Activated T-cell treated with anti-CD3 and anti-CD28 coated beads, Interleukin-2, amount 50 U/mL, for 24 hours (primary cell): Measurements from ENCODE around the gene NPY4R2.
"Not testable (repeated sequence)": the region's sequence is repeated elsewhere in the genome, so short reads cannot be mapped to it uniquely, and the experiment has no call there.

Source experiments
- DNase-seq: peaks from one replicate; pipeline ENCODE4 v3.0.0-alpha.2; 2020
- H3K27ac Mint-ChIP-seq: 2 replicates; pipeline ENCODE4 v1.8.0; 2020; ENCODE audit warnings: mild to moderate bottlenecking, mixed read lengths
- H3K27me3 Mint-ChIP-seq: 2 replicates; pipeline ENCODE4 v1.8.0; 2020; ENCODE audit warnings: mixed read lengths
- H3K36me3 Mint-ChIP-seq: 2 replicates; pipeline ENCODE4 v1.8.0; 2020; ENCODE audit warnings: low read depth, mixed read lengths
- H3K4me1 Mint-ChIP-seq: 2 replicates; pipeline ENCODE4 v1.8.0; 2020; ENCODE audit warnings: low read depth, mixed read lengths
- H3K4me3 Mint-ChIP-seq: 2 replicates; pipeline ENCODE4 v1.8.0; 2020; ENCODE audit warnings: mild to moderate bottlenecking, moderate library complexity, mixed read lengths
- H3K9me3 Mint-ChIP-seq: 2 replicates; pipeline ENCODE4 v1.8.0; 2020; ENCODE audit warnings: mixed read lengths

NPY4R2 gene

GRCh38 chr10:47915849-47916548, 2.5 kb upstream of the NPY4R2 start:
- H3K4me3 Mint-ChIP-seq, H3K27ac Mint-ChIP-seq, H3K4me1 Mint-ChIP-seq, H3K36me3 Mint-ChIP-seq, H3K27me3 Mint-ChIP-seq, DNase-seq, H3K9me3 Mint-ChIP-seq: not testable (repeated sequence)

- H3K4me1 Mint-ChIP-seq, DNase-seq, H3K4me3 Mint-ChIP-seq: not testable (repeated sequence)
Measured at GRCh38 chr10:47920610-47921009, 2.1 kb downstream of the NPY4R2 start.

GRCh38 chr10:47922503-47922902, 4.0 kb downstream of the NPY4R2 start:
- DNase-seq, H3K4me1 Mint-ChIP-seq, H3K9me3 Mint-ChIP-seq, H3K27ac Mint-ChIP-seq, H3K36me3 Mint-ChIP-seq, H3K4me3 Mint-ChIP-seq, H3K27me3 Mint-ChIP-seq: not testable (repeated sequence)

More at GRCh38 chr10:47920610-47921009, 2.1 kb downstream of the NPY4R2 start:
- not testable (repeated sequence) for H3K27me3 Mint-ChIP-seq, H3K36me3 Mint-ChIP-seq, H3K27ac Mint-ChIP-seq, H3K9me3 Mint-ChIP-seq

- not testable (repeated sequence) for H3K27me3 Mint-ChIP-seq, H3K4me1 Mint-ChIP-seq, DNase-seq, H3K4me3 Mint-ChIP-seq, H3K36me3 Mint-ChIP-seq, H3K9me3 Mint-ChIP-seq, H3K27ac Mint-ChIP-seq
Measured at GRCh38 chr10:47924628-47925027, 6.2 kb downstream of the NPY4R2 start.

GRCh38 chr10:47927147-47927916, 8.9 kb downstream of the NPY4R2 start:
- not testable (repeated sequence) for H3K27ac Mint-ChIP-seq, H3K4me1 Mint-ChIP-seq, H3K36me3 Mint-ChIP-seq, H3K27me3 Mint-ChIP-seq, H3K4me3 Mint-ChIP-seq, H3K9me3 Mint-ChIP-seq, DNase-seq

- not testable (repeated sequence) for H3K4me1 Mint-ChIP-seq, DNase-seq, H3K27ac Mint-ChIP-seq, H3K27me3 Mint-ChIP-seq, H3K4me3 Mint-ChIP-seq, H3K36me3 Mint-ChIP-seq, H3K9me3 Mint-ChIP-seq
Measured at GRCh38 chr10:47928225-47928624, 9.8 kb downstream of the NPY4R2 start.

GRCh38 chr10:47932824-47933223, 14.4 kb downstream of the NPY4R2 start:
- H3K27me3 Mint-ChIP-seq, DNase-seq, H3K4me3 Mint-ChIP-seq, H3K4me1 Mint-ChIP-seq, H3K36me3 Mint-ChIP-seq, H3K27ac Mint-ChIP-seq, H3K9me3 Mint-ChIP-seq: not testable (repeated sequence)

- H3K9me3 Mint-ChIP-seq, DNase-seq, H3K27ac Mint-ChIP-seq, H3K4me3 Mint-ChIP-seq, H3K27me3 Mint-ChIP-seq, H3K4me1 Mint-ChIP-seq, H3K36me3 Mint-ChIP-seq: not testable (repeated sequence)
Measured at GRCh38 chr10:47933462-47933861, 15.0 kb downstream of the NPY4R2 start.

GRCh38 chr10:47936772-47937228, 18.3 kb downstream of the NPY4R2 start:
- not testable (repeated sequence) for H3K4me3 Mint-ChIP-seq, H3K36me3 Mint-ChIP-seq, DNase-seq, H3K27ac Mint-ChIP-seq, H3K27me3 Mint-ChIP-seq, H3K9me3 Mint-ChIP-seq, H3K4me1 Mint-ChIP-seq

- H3K27me3 Mint-ChIP-seq, H3K36me3 Mint-ChIP-seq, H3K27ac Mint-ChIP-seq, H3K9me3 Mint-ChIP-seq, H3K4me1 Mint-ChIP-seq, H3K4me3 Mint-ChIP-seq, DNase-seq: not testable (repeated sequence)
Measured at GRCh38 chr10:47937634-47938033, 19.2 kb downstream of the NPY4R2 start.

- H3K4me3 Mint-ChIP-seq, H3K27me3 Mint-ChIP-seq, H3K27ac Mint-ChIP-seq, H3K9me3 Mint-ChIP-seq, H3K36me3 Mint-ChIP-seq, H3K4me1 Mint-ChIP-seq, DNase-seq: not testable (repeated sequence)
Measured at GRCh38 chr10:47940821-47941220, 22.4 kb downstream of the NPY4R2 start.

GRCh38 chr10:47941379-47941778, 22.9 kb downstream of the NPY4R2 start:
- not testable (repeated sequence) for H3K27me3 Mint-ChIP-seq, H3K4me3 Mint-ChIP-seq, H3K9me3 Mint-ChIP-seq, H3K4me1 Mint-ChIP-seq, H3K36me3 Mint-ChIP-seq, H3K27ac Mint-ChIP-seq, DNase-seq

- H3K4me1 Mint-ChIP-seq: not testable (repeated sequence)
Measured at GRCh38 chr10:47942351-47943019, 24.0 kb downstream of the NPY4R2 start.

GRCh38 chr10:47943328-47943727, 24.9 kb downstream of the NPY4R2 start:
- H3K4me3 Mint-ChIP-seq, H3K27ac Mint-ChIP-seq, H3K4me1 Mint-ChIP-seq, DNase-seq, H3K27me3 Mint-ChIP-seq, H3K9me3 Mint-ChIP-seq, H3K36me3 Mint-ChIP-seq: not testable (repeated sequence)

More at GRCh38 chr10:47942351-47943019, 24.0 kb downstream of the NPY4R2 start:
- DNase-seq, H3K27ac Mint-ChIP-seq, H3K27me3 Mint-ChIP-seq, H3K36me3 Mint-ChIP-seq, H3K4me3 Mint-ChIP-seq, H3K9me3 Mint-ChIP-seq: not testable (repeated sequence)

GRCh38 chr10:47947424-47947823, 29.0 kb downstream of the NPY4R2 start:
- H3K9me3 Mint-ChIP-seq, DNase-seq, H3K36me3 Mint-ChIP-seq, H3K27me3 Mint-ChIP-seq, H3K4me1 Mint-ChIP-seq, H3K4me3 Mint-ChIP-seq, H3K27ac Mint-ChIP-seq: not testable (repeated sequence)
